Measurements from ENCODE around the gene ERCC8.

Gene ERCC8

DNA sequence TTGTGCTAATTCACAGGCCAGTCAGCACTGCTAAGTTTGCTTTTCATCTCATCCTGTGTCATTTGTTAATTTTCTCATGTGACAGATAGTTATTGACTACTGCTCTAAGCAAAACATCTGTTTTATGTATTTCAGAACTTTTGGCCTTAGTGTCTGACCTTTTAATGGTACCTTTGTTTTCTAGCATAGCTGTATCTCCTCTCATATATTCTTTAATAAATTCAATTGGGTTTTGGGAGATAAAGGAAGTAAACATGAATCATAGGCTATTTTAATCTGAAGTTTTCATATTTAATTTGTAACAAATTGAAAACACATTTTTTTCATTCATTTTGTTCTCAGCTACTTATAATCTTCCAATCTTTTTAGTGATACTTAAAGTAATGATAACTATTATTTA is 13.2 kb upstream of the ERCC8 start:
- ATAC-seq (no peak), DNase-seq (ENCODE audit: low spot score in 2 of 2) (no peak)
- H3K36me3 Mint-ChIP-seq = no peaks in the 10 kb centered on the region
- peaks cover 5% of the 10 kb centered on the region for H3K9me3 Mint-ChIP-seq
- no peaks in the 10 kb centered on the region for H3K4me1 Mint-ChIP-seq
- H3K27ac Mint-ChIP-seq = no peak overlapping the region
- H3K4me3 Mint-ChIP-seq = no peak overlapping the region

DNA sequence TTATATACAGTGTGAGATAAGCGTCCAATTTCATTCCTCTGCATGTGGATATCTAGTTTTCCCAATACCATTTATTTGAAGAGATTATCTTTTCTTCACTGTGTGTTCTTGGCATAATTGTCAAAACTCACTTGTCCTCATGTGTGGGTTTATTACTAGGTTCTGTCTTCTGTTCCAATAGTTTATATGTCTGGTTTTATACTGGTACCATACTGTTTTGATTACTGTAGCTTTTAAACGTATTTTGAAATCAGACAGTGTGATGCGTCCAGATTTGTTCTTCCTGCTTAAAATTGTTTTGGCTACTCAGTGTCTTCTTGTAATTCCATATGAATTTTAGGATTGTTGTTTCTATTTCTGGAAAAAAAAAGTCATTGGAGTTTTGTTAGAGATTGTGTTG is 10.4 kb upstream of the ERCC8 start:
- ATAC-seq = no peak
- no peaks in the 10 kb centered on the region for H3K4me1 Mint-ChIP-seq
- no peaks in the 10 kb centered on the region for H3K36me3 Mint-ChIP-seq
- H3K9me3 Mint-ChIP-seq = peaks cover 5% of the 10 kb centered on the region
- no peak overlapping the region for H3K27ac Mint-ChIP-seq
- no peak overlapping the region for H3K4me3 Mint-ChIP-seq
- no peak for DNase-seq (ENCODE audit: low spot score in 2 of 2)

GRCh38 chr5:60948738-60949137 is 3.9 kb upstream of the ERCC8 start:
- no peak for DNase-seq (ENCODE audit: low spot score in 2 of 2)
- Mint-ChIP-seq H3K4me3 (no peak overlapping the region), H3K27ac (no peak overlapping the region)

DNA sequence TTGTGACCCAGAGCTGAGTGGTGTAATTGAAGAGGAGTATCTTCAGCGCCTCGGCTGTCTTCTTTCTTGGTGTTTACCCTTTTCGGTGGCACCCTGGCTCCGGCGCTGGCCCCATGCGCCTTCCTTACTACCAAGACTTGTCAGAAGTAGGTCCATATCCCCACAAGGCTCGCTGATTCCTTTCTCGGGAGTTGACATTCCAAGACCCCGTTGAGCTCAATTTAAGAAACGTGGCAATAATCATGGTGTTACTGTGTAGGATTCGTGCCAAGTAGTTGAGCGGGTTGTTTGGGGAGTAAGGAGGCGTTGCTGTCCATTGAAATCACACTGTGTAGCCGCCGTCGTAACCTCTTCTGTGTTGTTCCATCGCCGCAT is 930 bp upstream of the ERCC8 start:
- Mint-ChIP-seq H3K27ac (no peak overlapping the region), H3K9me3 (no peaks in the 10 kb centered on the region), H3K36me3 (no peaks in the 10 kb centered on the region), H3K4me1 (peaks cover 5% of the 10 kb centered on the region), H3K4me3 (no peak overlapping the region)
- ATAC-seq (peak; percentile 45), DNase-seq (ENCODE audit: low spot score in 2 of 2) (no peak)

More at GRCh38 chr5:60948738-60949137, 3.9 kb upstream of the ERCC8 start:
- peaks cover 5% of the 10 kb centered on the region for H3K4me1 Mint-ChIP-seq
- no peak for ATAC-seq
- H3K36me3 Mint-ChIP-seq = no peaks in the 10 kb centered on the region
- no peaks in the 10 kb centered on the region for H3K9me3 Mint-ChIP-seq

DNA sequence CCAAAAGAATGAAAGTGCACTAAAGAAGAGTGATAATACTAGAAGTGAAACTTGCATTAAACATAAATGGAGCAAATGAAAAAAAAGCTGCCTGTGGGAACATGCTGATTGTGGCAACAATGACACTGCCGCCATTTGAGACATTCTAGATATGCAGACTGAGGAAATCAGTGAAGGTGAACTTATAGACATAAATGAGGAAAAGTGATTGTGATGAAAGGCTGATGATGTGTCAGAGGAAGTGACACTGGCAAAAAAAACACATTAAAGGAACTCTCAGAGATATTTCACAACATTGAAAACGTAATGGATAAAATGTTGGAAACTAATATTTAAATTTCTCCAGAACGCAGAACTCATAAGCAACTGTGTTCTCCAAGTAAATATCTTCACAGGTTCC is 1.2 kb downstream of the ERCC8 start:
- H3K36me3 Mint-ChIP-seq = no peaks in the 10 kb centered on the region
- H3K4me3 Mint-ChIP-seq = no peak overlapping the region
- H3K27ac Mint-ChIP-seq = no peak overlapping the region

DNA sequence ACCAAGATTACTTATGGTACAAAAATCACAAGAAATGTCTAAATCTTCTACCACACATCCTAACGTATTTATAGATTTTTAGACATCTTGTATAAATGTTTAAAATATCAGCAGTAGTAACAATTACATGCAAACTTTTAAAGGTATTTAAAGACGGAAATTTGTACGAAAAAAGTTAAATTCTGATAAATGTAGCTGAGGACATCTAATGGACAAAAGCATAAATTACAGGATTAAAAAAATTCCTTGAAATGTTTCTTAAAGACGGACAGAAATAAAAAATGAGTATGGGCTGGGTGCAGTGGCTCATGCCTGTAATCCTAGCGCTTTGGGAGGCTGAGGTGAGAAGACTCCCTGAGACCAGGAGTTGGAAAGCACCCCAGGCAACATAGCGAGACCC is 15.8 kb downstream of the ERCC8 start:
- no peak overlapping the region for H3K27ac Mint-ChIP-seq
- no peak overlapping the region for H3K4me3 Mint-ChIP-seq
- no peak for DNase-seq (ENCODE audit: low spot score in 2 of 2)
- no peaks in the 10 kb centered on the region for H3K4me1 Mint-ChIP-seq
- no peak for ATAC-seq
- H3K36me3 Mint-ChIP-seq = peaks cover 30% of the 10 kb centered on the region
- no peaks in the 10 kb centered on the region for H3K9me3 Mint-ChIP-seq

More for the DNA sequence above, 1.2 kb downstream of the ERCC8 start:
- Mint-ChIP-seq H3K4me1 (peaks cover 5% of the 10 kb centered on the region), H3K9me3 (no peaks in the 10 kb centered on the region)
- ATAC-seq (no peak), DNase-seq (ENCODE audit: low spot score in 2 of 2) (no peak)

- H3K27ac Mint-ChIP-seq = no peak overlapping the region
- H3K9me3 Mint-ChIP-seq = no peaks in the 10 kb centered on the region
- no peak for DNase-seq (ENCODE audit: low spot score in 2 of 2)
- H3K36me3 Mint-ChIP-seq = peaks cover 32% of the 10 kb centered on the region
- no peak overlapping the region for H3K4me3 Mint-ChIP-seq
- ATAC-seq = no peak
- H3K4me1 Mint-ChIP-seq = no peaks in the 10 kb centered on the region
Measured at GRCh38 chr5:60927450-60927849, 17.4 kb downstream of the ERCC8 start.

- Mint-ChIP-seq H3K36me3 (peaks cover 10% of the 10 kb centered on the region), H3K4me3 (no peak overlapping the region), H3K4me1 (no peaks in the 10 kb centered on the region), H3K27ac (no peak overlapping the region), H3K9me3 (peaks cover 4% of the 10 kb centered on the region)
- ATAC-seq (no peak), DNase-seq (ENCODE audit: low spot score in 2 of 2) (no peak)
Measured at GRCh38 chr5:60918466-60918865, 26.4 kb downstream of the ERCC8 start.

DNA sequence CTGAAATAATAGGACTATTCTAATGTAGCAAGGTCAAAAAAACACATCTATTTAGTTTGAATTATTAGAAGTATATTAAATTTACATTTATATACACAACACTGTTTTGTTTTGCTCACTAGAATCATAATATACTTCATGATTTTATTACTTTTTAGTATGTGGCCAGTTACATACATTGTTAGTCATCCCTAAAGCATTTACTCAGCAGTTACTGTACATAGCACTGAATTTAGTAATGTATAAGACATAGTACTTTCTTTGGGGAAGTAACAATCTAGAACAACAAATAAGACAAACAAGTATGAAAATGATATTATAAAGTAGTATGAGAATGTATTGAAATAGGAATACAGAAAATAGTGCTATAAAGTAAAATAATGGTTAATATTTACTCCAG is 28.2 kb downstream of the ERCC8 start:
- peaks cover 10% of the 10 kb centered on the region for H3K36me3 Mint-ChIP-seq
- H3K27ac Mint-ChIP-seq = no peak overlapping the region

GRCh38 chr5:60903356-60903755 is 41.5 kb downstream of the ERCC8 start:
- Mint-ChIP-seq H3K4me3 (no peak overlapping the region), H3K27ac (no peak overlapping the region), H3K36me3 (peaks cover 6% of the 10 kb centered on the region), H3K9me3 (no peaks in the 10 kb centered on the region), H3K4me1 (no peaks in the 10 kb centered on the region)
- ATAC-seq = no peak
- no peak for DNase-seq (ENCODE audit: low spot score in 2 of 2)

More for the DNA sequence above, 28.2 kb downstream of the ERCC8 start:
- no peak overlapping the region for H3K4me3 Mint-ChIP-seq
- no peak for ATAC-seq
- H3K4me1 Mint-ChIP-seq = no peaks in the 10 kb centered on the region
- DNase-seq (ENCODE audit: low spot score in 2 of 2) = no peak
- H3K9me3 Mint-ChIP-seq = peaks cover 6% of the 10 kb centered on the region

GRCh38 chr5:60896991-60897390 is 47.9 kb downstream of the ERCC8 start:
- Mint-ChIP-seq H3K4me3 (no peak overlapping the region), H3K27ac (no peak overlapping the region), H3K9me3 (peaks cover 3% of the 10 kb centered on the region), H3K36me3 (peaks cover 22% of the 10 kb centered on the region), H3K4me1 (no peaks in the 10 kb centered on the region)
- ATAC-seq (no peak), DNase-seq (ENCODE audit: low spot score in 2 of 2) (no peak)

DNA sequence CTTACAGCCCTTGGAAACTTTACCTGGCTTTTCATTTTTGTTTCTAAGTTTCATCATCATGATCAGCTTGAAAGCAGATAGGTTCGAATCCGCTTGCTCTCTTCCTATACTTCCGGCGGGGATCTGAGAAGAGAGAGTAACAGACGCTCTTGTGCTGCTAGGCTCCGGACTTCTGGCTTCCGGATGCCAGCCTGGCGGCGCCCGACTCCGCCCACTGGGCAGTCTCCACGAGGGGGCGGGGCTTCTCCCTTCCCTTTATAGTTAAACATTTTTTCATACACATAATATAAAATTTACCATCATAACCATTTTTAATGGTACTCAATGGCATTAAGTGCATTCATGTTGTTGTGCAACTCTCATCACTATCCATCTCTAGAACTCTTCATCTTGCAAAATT is 51.3 kb downstream of the ERCC8 start:
- Mint-ChIP-seq H3K4me3 (no peak overlapping the region), H3K9me3 (peaks cover 3% of the 10 kb centered on the region), H3K4me1 (no peaks in the 10 kb centered on the region), H3K27ac (no peak overlapping the region), H3K36me3 (peaks cover 16% of the 10 kb centered on the region)
- no peak for DNase-seq (ENCODE audit: low spot score in 2 of 2)
- ATAC-seq = no peak

DNA sequence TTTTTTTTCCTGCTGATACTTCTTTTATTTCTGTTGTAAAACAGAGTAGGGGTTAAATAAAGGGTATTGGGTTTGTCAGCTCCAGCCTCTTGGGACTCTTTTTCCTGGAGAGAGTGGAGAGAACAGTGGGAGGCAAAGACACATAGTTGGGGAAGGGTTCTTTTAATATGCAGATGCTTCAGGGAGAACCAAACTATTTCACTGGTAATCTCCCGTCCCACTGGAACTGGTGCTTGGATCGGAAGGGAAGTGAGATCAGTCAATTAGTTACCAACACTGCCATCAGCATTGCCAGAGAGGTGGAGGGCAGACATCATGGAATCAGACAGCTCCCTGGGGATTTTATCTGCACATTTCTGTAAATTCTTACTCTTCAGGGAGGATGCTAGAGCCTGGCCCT is 53.2 kb downstream of the ERCC8 start:
- peaks cover 3% of the 10 kb centered on the region for H3K9me3 Mint-ChIP-seq
- H3K4me1 Mint-ChIP-seq = no peaks in the 10 kb centered on the region
- no peak overlapping the region for H3K4me3 Mint-ChIP-seq
- DNase-seq (ENCODE audit: low spot score in 2 of 2) = no peak
- no peak overlapping the region for H3K27ac Mint-ChIP-seq
- ATAC-seq = no peak
- peaks cover 16% of the 10 kb centered on the region for H3K36me3 Mint-ChIP-seq

DNA sequence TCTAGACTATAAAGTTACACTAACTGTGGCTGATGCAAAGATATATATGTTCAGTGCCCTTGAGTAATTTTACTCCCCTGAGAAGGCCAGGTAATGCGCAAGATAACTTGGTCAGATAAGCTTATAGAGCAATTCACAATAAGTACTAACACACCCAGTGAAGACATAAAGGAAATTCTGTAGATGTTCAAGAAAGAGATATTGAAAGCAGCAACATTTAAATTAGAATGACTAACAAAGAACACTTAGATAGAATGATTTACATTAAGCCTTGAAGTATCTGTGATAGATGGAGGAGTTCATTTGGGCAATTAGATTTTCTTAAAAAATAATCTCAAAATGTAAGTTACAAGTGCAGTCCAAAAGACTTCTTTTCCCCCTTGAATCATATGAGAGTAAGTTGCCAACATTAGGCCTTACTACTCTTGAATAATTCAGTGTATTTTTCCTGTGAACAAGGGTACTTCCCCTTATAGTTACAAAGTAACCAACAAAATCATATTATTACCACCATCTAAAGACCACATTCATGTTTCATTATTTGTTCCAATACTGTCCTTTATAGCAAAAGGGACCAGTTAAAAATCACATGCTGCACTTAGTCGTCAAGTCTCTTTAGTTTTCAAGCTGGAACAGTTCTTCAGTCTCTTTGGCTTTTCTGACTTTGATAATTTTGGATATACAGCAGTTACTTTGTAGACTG is 56.4 kb downstream of the ERCC8 start:
- no peak for ATAC-seq

GRCh38 chr5:60887746-60888145 is 57.1 kb downstream of the ERCC8 start:
- no peak for DNase-seq (ENCODE audit: low spot score in 2 of 2)
- Mint-ChIP-seq H3K4me1 (no peaks in the 10 kb centered on the region), H3K36me3 (no peaks in the 10 kb centered on the region), H3K9me3 (no peaks in the 10 kb centered on the region), H3K27ac (no peak overlapping the region), H3K4me3 (no peak overlapping the region)
- ATAC-seq = no peak

More for the DNA sequence above, 56.4 kb downstream of the ERCC8 start:
- Mint-ChIP-seq H3K36me3 (peaks cover 3% of the 10 kb centered on the region), H3K4me1 (no peaks in the 10 kb centered on the region), H3K9me3 (peaks cover 3% of the 10 kb centered on the region), H3K27ac (no peak overlapping the region), H3K4me3 (no peak overlapping the region)
- DNase-seq (ENCODE audit: low spot score in 2 of 2) = no peak

DNA sequence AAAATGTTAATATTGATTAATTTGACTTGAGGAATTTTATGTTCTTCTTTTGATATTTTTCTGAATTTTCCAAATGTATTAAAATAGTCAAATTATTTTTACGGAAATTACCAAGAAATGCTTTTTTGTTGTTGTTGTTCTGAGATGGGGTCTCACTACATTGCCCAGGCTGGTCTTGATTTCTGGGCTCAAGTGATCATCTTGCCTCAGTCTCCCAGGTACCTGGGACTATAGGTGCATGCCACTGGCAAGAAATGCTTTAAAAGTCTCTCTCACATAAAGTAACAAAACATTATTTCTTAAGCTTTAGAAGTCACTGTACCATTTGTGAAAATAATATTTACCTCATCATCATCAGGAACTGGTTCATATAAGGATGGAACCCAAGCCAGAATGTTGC is 57.8 kb downstream of the ERCC8 start:
- Mint-ChIP-seq H3K4me1 (no peaks in the 10 kb centered on the region), H3K4me3 (no peak overlapping the region), H3K27ac (no peak overlapping the region), H3K36me3 (no peaks in the 10 kb centered on the region), H3K9me3 (no peaks in the 10 kb centered on the region)
- no peak for ATAC-seq
- DNase-seq (ENCODE audit: low spot score in 2 of 2) = no peak

GRCh38 chr5:60886158-60886557 is 58.7 kb downstream of the ERCC8 start:
- no peak for ATAC-seq
- H3K4me1 Mint-ChIP-seq = no peaks in the 10 kb centered on the region
- H3K9me3 Mint-ChIP-seq = no peaks in the 10 kb centered on the region
- no peaks in the 10 kb centered on the region for H3K36me3 Mint-ChIP-seq
- no peak overlapping the region for H3K27ac Mint-ChIP-seq
- H3K4me3 Mint-ChIP-seq = no peak overlapping the region
- DNase-seq (ENCODE audit: low spot score in 2 of 2) = no peak

All from stimulated activated effector memory CD8-positive, alpha-beta T cell treated with anti-CD3 and anti-CD28 coated beads, Interleukin-12 subunit alpha, Interleukin-12 subunit beta, amount 100 ng/mL, for 72 hours (primary cell).